SK-N-SH (cell line): ENCODE data around the gene OR11H7. TPM values are rescaled to one million over a fixed set of nuclear protein-coding genes. Genes with fewer than 3 reads are reported as not detected.
A peak's percentile ranks its signal among the peaks of the same experiment; 100 is the strongest.
"Not testable (repeated sequence)": the region's sequence is repeated elsewhere in the genome, so short reads cannot be mapped to it uniquely, and the experiment has no call there.

Experiments
- CTCF ChIA-PET: fragments of 300-600, 350-600 bp; formaldehyde crosslinking; extraction: SDS; loops from one replicate; lab custom pipeline; 2021; lab: Yijun Ruan, JAX
- POLR2A ChIA-PET: fragments of 350-600 bp; sonication (Branson Sonifier 250); formaldehyde crosslinking; extraction: SDS; loops from one replicate; lab custom pipeline; 2020; ENCODE audit warnings: antibody characterized with exemption, inconsistent platforms; lab: Yijun Ruan, JAX
- DNase-seq: peaks from one replicate; pipeline ENCODE4 v3.0.0; 2012
- H2AFZ ChIP-seq: fragments of 200-600 bp; sonication (generic); 2 replicates; pipeline ENCODE4 v1.8.1; 2016; ENCODE audit warnings: antibody characterized with exemption, mild to moderate bottlenecking, low read depth
- H3F3A ChIP-seq: fragments of 200-600 bp; sonication (generic); replicated peaks from 2 replicates; pipeline ENCODE3; 2016; ENCODE audit warnings: antibody characterized with exemption, mild to moderate bottlenecking; ENCODE audit not compliant: insufficient read depth
- H3K27ac ChIP-seq, 2 experiments: fragments of 200-500 bp in 1 of 2; fragments of 200-600 bp in 1 of 2; sonication (Bioruptor generic) in 1 of 2; sonication (generic), shearing (Covaris generic) in 1 of 2; 2 replicates each; pipeline versions ENCODE4 v1.5.1 to v1.6.1; 2014 to 2016; ENCODE audit warnings: low read depth in 2 of 2, inconsistent platforms in 1 of 2, low read length in 1 of 2, mild to moderate bottlenecking in 1 of 2, mixed read lengths in 1 of 2
- H3K27me3 ChIP-seq: fragments of 200-600 bp; sonication (generic), shearing (Covaris generic); 2 replicates; pipeline ENCODE4 v1.6.1; 2016; ENCODE audit warnings: mixed run types; ENCODE audit not compliant: insufficient read depth
- H3K36me3 ChIP-seq, 2 experiments: fragments of 200-500 bp in 1 of 2; fragments of 200-600 bp in 1 of 2; sonication (Bioruptor generic) in 1 of 2; sonication (generic) in 1 of 2; replicated peaks in 1 of 2; 2 replicates each; pipeline versions ENCODE3 to v1.5.1; 2014 to 2016; ENCODE audit warnings: low read length in 1 of 2, mild to moderate bottlenecking in 1 of 2; ENCODE audit not compliant: insufficient read depth in 2 of 2, control insufficient read depth in 1 of 2
- H3K4me1 ChIP-seq, 2 experiments: fragments of 200-500 bp in 1 of 2; fragments of 200-600 bp in 1 of 2; sonication (Bioruptor generic) in 1 of 2; sonication (generic), shearing (Covaris generic) in 1 of 2; 2 replicates each; pipeline versions ENCODE4 v1.5.1 to v1.6.1; 2014 to 2016; ENCODE audit warnings: low read depth in 1 of 2, low read length in 1 of 2, mixed run types in 1 of 2; ENCODE audit not compliant: insufficient read depth in 2 of 2, control insufficient read depth in 1 of 2
- H3K4me2 ChIP-seq: fragments of 200-600 bp; sonication (generic), shearing (Covaris generic); 2 replicates; pipeline ENCODE4 v1.6.1; 2017; ENCODE audit warnings: mixed run types
- H3K4me3 ChIP-seq, 2 experiments: fragments of 200-500 bp in 1 of 2; fragments of 200-600 bp in 1 of 2; sonication (Bioruptor generic) in 1 of 2; sonication (generic), shearing (Covaris generic) in 1 of 2; 2 replicates each; pipeline versions ENCODE4 v1.5.1 to v1.8.1; 2014 to 2016; ENCODE audit warnings: low read depth in 2 of 2, inconsistent platforms in 1 of 2, low read length in 1 of 2, mild to moderate bottlenecking in 1 of 2, mixed read lengths in 1 of 2, moderate library complexity in 1 of 2
- H3K79me2 ChIP-seq: fragments of 200-600 bp; sonication (generic); 2 replicates; pipeline ENCODE4 v1.8.1; 2017; ENCODE audit warnings: mild to moderate bottlenecking; ENCODE audit not compliant: insufficient read depth
- H3K9ac ChIP-seq: fragments of 200-600 bp; sonication (generic); 2 replicates; pipeline ENCODE4 v1.6.1; 2017; ENCODE audit warnings: mixed run types
- H3K9me2 ChIP-seq: fragments of 200-600 bp; sonication (generic); 2 replicates; pipeline ENCODE4 v1.6.1; 2017; ENCODE audit warnings: mixed run types
- H3K9me3 ChIP-seq: fragments of 200-600 bp; sonication (generic); 2 replicates; pipeline ENCODE4 v1.6.1; 2017; ENCODE audit warnings: mixed run types, mild to moderate bottlenecking, moderate library complexity
- H4K20me1 ChIP-seq: fragments of 200-600 bp; sonication (generic); 2 replicates; pipeline ENCODE4 v1.6.1; 2017; ENCODE audit warnings: mild to moderate bottlenecking, mixed run types; ENCODE audit not compliant: insufficient read depth
- CHD2 ChIP-seq: fragments of 150-350 bp; IDR thresholded peaks from 2 replicates; pipeline ENCODE4 v1.6.1; 2018; ENCODE audit warnings: low read length; ENCODE audit not compliant: partially characterized antibody
- CTCF ChIP-seq: fragments of 200-600 bp; sonication (generic); IDR thresholded peaks from 2 replicates; pipeline ENCODE4 v1.6.1; 2017; ENCODE audit warnings: antibody characterized with exemption, mild to moderate bottlenecking, moderate library complexity
- EZH2phosphoT487 ChIP-seq: fragments of 200-600 bp; sonication (generic); IDR thresholded peaks from 2 replicates; pipeline ENCODE4 v1.6.1; 2017; ENCODE audit warnings: low read depth, mixed run types, mild to moderate bottlenecking, antibody characterized with exemption, moderate library complexity, borderline replicate concordance
- GABPA ChIP-seq: IDR thresholded peaks from 2 replicates; pipeline ENCODE4 v1.4.0; 2012; ENCODE audit warnings: low read depth, mild to moderate bottlenecking
- GATA2 ChIP-seq: sonication (generic); formaldehyde crosslinking; IDR thresholded peaks from 2 replicates; pipeline ENCODE4 v1.5.0; 2020; ENCODE audit warnings: mild to moderate bottlenecking, missing genetic modification reagents
- IRF3 ChIP-seq: fragments of 150-350 bp; IDR thresholded peaks from 2 replicates; pipeline ENCODE4 v1.6.1; 2016; ENCODE audit warnings: mild to moderate bottlenecking, low read depth, low read length
- MEF2A ChIP-seq: IDR thresholded peaks from 2 replicates; pipeline ENCODE4 v1.4.0; 2012; ENCODE audit warnings: low read depth, borderline replicate concordance
- MXI1 ChIP-seq: IDR thresholded peaks from 2 replicates; pipeline ENCODE4 v1.6.1; 2012; ENCODE audit warnings: mild to moderate bottlenecking, low read depth, low read length, improper control_type of control experiment
- NFIC ChIP-seq: IDR thresholded peaks from 2 replicates; pipeline ENCODE4 v1.4.0; 2012; ENCODE audit warnings: borderline replicate concordance
- PBX3 ChIP-seq: IDR thresholded peaks from 2 replicates; pipeline ENCODE4; 2012
- RAD21 ChIP-seq: IDR thresholded peaks from 2 replicates; pipeline ENCODE4 v1.6.1; 2012; ENCODE audit warnings: mild to moderate bottlenecking, low read length
- RCOR1 ChIP-seq: fragments of 150-350 bp; IDR thresholded peaks from 2 replicates; pipeline ENCODE4 v1.6.1; 2017; ENCODE audit warnings: antibody characterized with exemption, low read length
- RXRA ChIP-seq: IDR thresholded peaks from 2 replicates; pipeline ENCODE4 v1.4.0; 2012; ENCODE audit warnings: low read depth, mild to moderate bottlenecking, borderline replicate concordance
- SMC3 ChIP-seq: IDR thresholded peaks from 2 replicates; pipeline ENCODE4 v1.6.1; 2012; ENCODE audit warnings: low read depth, low read length, improper control_type of control experiment
- TEAD4 ChIP-seq: IDR thresholded peaks from 2 replicates; pipeline ENCODE4 v1.4.0; 2012; ENCODE audit warnings: mild to moderate bottlenecking, borderline replicate concordance; ENCODE audit not compliant: insufficient read depth
- USF2 ChIP-seq: fragments of 150-350 bp; IDR thresholded peaks from 2 replicates; pipeline ENCODE4 v1.6.1; 2017; ENCODE audit warnings: antibody characterized with exemption, low read length, low read depth, borderline replicate concordance
- WGBS: methylation state at CpG from one replicate; pipeline ENCODE4 v1.1.6; 2017; ENCODE audit warnings: low lambda C conversion rate; 5-methylcytosine and 5-hydroxymethylcytosine counted together
- polyA plus RNA-seq, 3 experiments: library from polyadenylated mRNA; depleted of rRNA; stranded (reverse); fragments of >200 nt; gene quantifications; 2 replicates each; pipeline ENCODE4 v1.2.3, GENCODE V29; 2012

Gene OR11H7
- polyA plus RNA-seq, 1 of the 3 experiments (the other 2 are of a cell fraction) = not detected

GRCh38 chr14:20194101-20194500 is 34.7 kb upstream of the OR11H7 start (continued):
- TF ChIP-seq SMC3 = no peak
- no peak for TF ChIP-seq RXRA
- TF ChIP-seq CHD2 = no peak
- no peak for TF ChIP-seq MEF2A
- TF ChIP-seq EZH2phosphoT487 = no peak

GRCh38 chr14:20195170-20195569 is 33.6 kb upstream of the OR11H7 start:
- H3K79me2 ChIP-seq, H3K36me3 ChIP-seq, H3K4me2 ChIP-seq, H3K9ac ChIP-seq, H3K9me3 ChIP-seq, CTCF ChIA-PET, H3F3A ChIP-seq, POLR2A ChIA-PET, H2AFZ ChIP-seq, H4K20me1 ChIP-seq, H3K4me3 ChIP-seq, H3K4me1 ChIP-seq, H3K27ac ChIP-seq, DNase-seq, H3K9me2 ChIP-seq: not testable (repeated sequence)
- H3K27me3 ChIP-seq = peaks cover 46% of the 10 kb centered on the region
- 12% methylated on average over 6 of the region's 6 CpGs for WGBS

- Histone ChIP-seq H3K9me2 (no peaks in the 10 kb centered on the region), H3K4me1 (no peaks in the 10 kb centered on the region), H4K20me1 (no peaks in the 10 kb centered on the region), H3K27ac (no peak overlapping the region), H3K79me2 (no peaks in the 10 kb centered on the region), H3K9ac (no peak overlapping the region), H3K36me3 (no peaks in the 10 kb centered on the region), H3K4me2 (no peak overlapping the region), H3K4me3 (no peak overlapping the region), H3K9me3 (no peaks in the 10 kb centered on the region), H2AFZ (no peak overlapping the region), H3F3A (no peaks in the 10 kb centered on the region), H3K27me3 (peaks cover 40% of the 10 kb centered on the region)
- TF ChIP-seq GABPA (no peak), IRF3 (no peak), USF2 (no peak), MXI1 (no peak), PBX3 (no peak), RAD21 (peak; percentile 49), RCOR1 (no peak), NFIC (no peak), GATA2 (CRISPR knock-in tag) (no peak), TEAD4 (no peak), CTCF (peak; percentile 66)
- ChIA-PET POLR2A (no interaction called here), CTCF (no interaction called here)
- DNase-seq = no peak
- WGBS = 9% methylated on average over 2 of the region's 2 CpGs
Measured at GRCh38 chr14:20195911-20196310, 32.9 kb upstream of the OR11H7 start.
